Midbrain (tissue), 1 donor: ENCODE results near the gene CHADL.
"Not testable (repeated sequence)": the region's sequence is repeated elsewhere in the genome, so short reads cannot be mapped to it uniquely, and the experiment has no call there.

Experiments
- DNase-seq: peaks from one replicate; lab custom pipeline; 2025; lab: John Stamatoyannopoulos, UW

Gene CHADL

GRCh38 chr22:41181349-41182241, 59.1 kb downstream of the CHADL start:
- DNase-seq = no peak

- no peak for DNase-seq
Observed at GRCh38 chr22:41180926-41181325, 59.8 kb downstream of the CHADL start.

- not testable (repeated sequence) for DNase-seq
Observed at GRCh38 chr22:41180362-41180761, 60.4 kb downstream of the CHADL start.
